Medulla oblongata (tissue), 1 donor: ENCODE measurements around the gene ARL5C.
"Not testable (repeated sequence)": the region's sequence is repeated elsewhere in the genome, so short reads cannot be mapped to it uniquely, and the experiment has no call there.

ENCODE experiments used
- DNase-seq: peaks from one replicate; pipeline ENCODE4 v3.0.0-alpha.2; 2015; ENCODE audit errors: extremely low spot score

ARL5C gene

DNA sequence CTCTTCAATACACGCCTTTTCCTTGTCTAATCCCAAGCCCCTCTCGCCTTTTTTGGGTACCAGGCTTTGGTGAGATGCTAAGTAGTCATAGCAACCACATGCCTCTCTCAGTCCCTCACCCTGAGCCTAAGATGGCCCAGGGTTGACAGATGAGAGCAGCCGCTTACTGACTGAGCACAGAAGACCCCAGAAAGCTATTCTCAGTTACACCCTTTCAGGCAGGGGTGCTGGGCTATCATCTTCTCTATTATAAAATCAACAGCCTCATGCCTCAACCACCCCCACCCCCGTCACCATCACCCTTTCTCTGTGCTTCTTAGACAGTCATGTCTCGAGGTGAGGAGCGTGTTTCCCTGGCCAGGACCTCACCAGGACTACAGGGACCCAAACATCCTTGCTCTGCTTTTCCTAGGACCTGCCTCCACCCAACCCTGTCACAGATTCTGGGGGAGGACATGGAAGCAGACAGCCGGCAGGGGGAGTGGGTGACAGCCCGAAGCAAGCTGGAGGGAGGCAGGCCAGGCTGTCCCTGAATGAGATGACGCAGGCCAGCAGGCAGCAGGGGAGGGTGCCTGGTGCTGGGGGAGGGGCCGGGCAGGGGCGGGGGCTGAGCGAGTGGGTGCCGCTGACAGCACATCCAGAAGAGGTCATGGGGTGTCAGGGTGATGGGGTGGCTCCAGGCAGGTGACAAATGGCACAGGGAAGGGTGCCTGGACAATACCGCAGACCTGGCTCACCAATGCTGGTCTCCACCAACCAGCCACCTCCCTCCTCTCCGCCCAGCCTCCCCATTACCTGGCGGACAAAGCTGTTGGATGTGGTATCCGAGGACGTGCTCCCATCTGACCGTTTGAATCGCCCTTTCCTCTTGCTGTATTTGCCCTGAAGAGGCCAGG, 28.4 kb upstream of the ARL5C start:
- peak; percentile 80 for DNase-seq

DNA sequence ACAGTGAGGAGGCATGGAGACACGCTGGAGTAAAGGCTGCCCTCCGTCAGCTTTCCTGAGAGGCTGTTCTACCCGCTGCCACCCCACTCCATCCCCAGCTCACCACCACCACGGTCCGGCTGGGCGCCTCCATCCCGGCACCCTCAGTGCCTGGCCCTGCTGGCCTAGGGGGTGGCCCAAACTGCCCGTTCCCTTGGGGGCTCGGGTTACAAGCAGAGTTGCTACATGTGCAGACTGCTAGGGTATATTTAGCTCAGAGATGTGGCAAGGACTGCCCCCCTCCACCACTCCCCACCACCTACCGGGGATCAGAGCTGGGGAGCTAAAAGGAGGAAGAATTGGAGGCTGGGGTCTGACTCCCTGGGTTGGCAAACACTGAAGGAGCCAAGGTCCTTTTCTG, 27.4 kb upstream of the ARL5C start:
- no peak for DNase-seq

DNA sequence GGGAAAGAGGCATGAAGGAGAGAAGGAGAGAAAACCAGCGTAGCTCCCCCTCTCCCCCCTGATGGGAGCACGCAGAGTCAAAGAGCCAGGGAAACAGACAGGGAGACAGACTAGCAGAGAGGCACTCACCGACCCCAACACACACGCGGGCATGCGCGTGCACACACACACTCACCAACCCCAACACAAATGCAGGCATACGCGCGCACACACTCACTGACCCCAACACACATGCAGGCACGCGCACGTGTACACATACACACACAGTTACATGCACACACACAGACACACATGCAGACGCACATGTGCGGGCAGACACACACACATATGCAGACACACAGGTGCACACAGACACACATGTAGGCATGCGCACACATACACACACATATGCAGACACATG, 26.9 kb upstream of the ARL5C start:
- DNase-seq, result no peak

DNA sequence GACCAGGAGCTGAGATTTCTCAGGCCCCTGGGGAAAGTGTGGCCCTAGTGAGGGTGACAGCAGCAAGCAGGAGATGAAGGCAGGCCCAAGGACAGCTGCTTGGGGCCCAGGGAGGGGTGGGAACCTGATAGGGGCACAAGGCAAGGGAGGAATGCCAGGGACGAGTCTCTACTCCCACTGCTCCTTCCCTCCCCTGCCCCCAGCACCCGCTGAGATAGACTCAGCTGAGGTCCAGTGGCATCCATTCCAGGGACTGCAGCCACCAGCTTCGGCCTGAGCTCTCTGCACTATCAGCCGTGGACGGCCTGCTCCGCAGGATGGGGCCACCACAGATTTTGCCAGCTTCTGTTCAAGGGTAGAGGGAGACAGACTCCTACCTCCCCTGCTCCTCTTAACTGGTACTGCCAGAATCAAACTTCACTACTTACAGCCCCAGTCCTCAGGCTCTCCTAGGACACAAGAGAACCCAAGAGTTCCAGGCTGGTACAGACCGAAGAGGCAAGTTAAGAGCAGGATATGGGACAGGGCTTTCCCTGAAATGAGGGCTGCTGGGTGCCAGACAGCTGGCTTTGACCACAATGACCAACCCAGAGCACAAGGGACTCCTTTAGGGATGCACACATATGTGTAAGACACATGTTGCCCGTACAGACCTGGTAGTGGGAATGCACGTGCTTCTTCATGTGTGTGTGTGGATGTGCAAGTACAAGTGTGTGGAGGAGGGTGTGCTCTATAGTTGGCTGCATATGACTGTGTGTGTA, 26.0 kb upstream of the ARL5C start:
- no peak for DNase-seq

DNA sequence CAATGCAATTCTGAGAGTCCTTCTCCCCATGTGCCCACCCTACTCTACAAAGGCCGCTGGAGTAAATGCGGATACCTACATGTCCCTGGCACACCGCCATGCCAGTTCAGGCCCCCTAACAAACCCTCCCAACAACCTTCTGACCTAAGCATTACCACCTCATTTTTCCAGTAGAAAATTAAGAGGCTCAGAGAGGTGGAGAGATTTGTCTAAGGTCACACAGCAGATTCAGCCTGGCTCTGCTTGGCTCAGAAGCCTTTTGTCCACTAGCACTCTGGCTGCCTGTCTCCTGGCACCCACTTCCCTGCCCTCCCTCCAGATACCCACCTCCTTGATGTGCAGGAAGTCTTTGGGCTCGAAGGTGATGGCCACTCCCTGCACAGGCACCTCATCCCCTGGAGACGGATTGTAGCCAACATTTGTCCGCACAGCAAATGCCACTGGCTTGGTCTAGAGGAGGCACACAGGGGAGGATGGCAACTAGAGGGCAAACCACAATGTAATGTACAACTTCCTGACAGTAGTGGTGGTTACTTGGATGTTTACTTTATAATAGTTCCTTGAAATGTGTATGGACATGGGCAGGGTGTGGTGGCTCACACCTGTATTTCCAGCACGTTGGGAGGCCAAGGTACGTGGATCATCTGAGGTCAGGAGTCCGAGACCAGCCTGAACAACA, 21.3 kb upstream of the ARL5C start:
- DNase-seq, result no peak

DNA sequence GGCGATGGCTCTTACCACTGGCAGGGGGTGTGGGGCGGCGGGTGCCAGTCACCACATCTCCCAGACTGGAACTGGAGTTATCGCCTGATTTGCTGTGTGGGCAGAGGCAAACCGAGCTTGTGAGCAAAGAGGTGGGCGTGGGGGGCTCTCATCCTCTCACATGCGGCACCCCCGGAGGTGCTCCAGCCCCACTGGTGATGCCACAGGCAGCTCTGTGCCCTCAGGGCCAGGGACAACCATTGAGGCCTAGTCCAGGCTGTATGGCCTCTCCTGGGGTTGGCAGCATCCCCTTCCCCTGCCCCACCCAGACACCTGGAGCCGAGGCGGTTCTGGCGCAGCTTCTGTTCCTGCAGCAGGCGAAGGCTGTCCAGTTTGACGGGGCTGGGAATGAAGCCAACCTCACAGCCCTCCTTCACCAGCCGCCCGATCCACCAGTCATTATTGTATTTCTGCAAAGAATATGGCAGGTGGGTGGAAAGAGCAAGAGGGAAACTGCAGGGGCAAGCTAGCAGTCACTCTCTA, 20.6 kb upstream of the ARL5C start:
- no peak for DNase-seq

DNA sequence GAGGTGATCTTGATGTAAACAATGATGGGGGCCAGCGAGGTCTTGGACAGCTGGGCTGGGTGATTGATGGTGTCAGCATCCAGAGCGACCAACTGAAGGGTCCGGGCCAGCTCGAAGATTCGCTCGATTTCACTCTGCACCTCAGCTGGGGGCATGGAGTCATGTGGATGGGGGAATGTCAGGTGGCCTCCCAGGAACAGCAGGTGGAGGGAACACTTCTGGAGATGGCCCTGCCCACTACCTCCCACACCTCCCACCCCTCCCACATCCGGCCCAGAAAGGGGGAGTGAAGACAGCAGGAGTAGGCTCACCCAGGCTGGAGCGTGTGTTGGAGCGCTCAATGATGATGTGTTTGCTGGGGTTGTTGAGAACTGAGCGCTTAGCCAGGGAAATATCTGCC, 17.8 kb upstream of the ARL5C start:
- no peak for DNase-seq

DNA sequence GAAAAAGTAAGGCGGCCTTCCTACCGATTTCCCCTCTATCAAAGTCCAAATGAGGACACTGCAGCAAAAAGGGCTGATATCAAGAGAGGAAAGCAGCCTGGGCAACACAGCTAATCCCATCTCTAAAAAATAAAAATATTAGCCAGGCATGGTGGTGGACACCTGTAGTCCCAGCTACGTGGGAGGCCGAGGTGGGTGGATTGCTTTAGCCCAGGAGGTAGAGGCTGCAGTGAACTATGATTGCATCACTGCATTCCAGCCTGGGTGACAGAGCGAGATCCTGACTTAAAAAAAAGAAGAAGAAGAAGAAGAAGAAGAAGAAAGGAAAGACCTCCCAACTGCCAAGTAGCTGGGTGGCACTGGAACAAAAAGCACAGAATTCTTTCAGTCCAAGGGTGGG, 17.1 kb upstream of the ARL5C start:
- no peak for DNase-seq

DNA sequence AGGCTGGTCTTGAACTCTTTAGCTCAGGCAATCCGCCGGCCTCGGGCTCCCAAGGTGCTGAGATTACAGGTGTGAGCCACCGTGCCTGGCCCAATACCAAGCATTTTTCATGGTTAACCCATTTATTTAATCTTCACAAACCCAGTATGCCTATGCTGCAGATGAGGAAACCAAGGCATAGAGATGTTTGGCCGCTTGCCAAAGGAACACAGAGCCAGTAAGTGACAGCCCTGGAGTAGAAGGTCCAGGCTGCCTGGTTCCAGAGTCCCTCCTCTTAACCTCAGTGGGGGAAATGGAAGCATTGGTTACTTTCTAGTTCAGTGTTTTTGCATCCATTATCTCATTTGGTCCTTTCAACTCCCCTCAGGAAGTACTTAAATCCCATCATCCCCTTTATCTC, 15.3 kb upstream of the ARL5C start:
- DNase-seq, result no peak

DNA sequence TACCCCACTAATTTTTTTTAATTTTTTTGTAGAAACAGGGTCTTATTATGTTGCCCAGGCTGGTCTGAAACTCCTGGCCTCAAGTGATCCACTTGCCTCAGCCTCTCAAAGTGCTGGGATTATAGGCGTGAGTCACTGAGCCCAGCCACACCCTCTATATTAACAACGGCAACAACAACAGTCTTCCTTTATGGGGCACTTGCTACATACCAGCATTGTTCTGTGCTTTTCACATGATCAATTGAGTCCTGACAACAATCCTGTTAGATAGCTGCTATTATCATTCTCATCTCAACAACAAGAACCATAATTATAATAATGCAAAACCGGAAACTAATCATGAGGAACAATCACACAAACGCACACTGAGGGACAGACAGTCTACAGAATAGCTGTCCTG, 12.6 kb upstream of the ARL5C start:
- no peak for DNase-seq

DNA sequence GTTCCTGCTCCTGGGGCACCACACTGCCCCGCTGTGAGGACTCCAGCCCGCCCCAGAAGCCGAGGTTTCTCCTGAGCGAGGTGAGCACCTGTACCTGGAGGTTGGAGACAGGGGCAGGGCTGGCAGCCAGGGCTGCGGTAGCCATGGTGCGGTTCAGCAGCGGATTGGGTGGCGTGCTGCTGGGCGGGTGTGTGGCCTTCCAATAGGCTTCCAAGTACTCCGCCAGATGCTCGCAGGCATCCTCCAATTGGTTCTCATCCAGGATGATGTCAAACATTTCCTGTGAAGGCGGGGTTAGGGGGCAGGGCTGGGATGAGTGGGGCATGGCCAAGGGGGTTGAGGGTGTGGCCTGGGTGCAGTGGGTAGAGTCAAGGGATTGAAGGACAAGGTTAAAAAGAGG, 11.3 kb upstream of the ARL5C start:
- no peak for DNase-seq

DNA sequence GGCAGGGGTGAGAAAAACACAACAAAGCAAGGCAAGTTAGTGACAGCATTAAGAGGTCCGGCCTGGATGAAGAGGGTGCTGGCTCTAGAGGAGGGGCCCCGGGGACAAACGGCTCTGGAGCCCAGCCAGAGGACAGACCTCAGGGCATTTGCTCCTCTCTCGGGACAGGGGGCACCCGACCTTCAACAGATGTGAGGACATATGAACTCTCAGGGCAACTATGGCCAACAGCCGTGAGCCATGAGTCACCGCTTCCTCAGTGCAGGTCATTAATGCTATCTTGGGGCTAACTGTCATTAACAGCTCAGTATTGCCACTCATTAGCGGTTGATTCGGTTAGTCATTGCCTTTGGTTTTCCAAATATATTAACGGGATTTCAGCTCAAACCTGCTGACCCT, 9.7 kb upstream of the ARL5C start:
- no peak for DNase-seq

DNA sequence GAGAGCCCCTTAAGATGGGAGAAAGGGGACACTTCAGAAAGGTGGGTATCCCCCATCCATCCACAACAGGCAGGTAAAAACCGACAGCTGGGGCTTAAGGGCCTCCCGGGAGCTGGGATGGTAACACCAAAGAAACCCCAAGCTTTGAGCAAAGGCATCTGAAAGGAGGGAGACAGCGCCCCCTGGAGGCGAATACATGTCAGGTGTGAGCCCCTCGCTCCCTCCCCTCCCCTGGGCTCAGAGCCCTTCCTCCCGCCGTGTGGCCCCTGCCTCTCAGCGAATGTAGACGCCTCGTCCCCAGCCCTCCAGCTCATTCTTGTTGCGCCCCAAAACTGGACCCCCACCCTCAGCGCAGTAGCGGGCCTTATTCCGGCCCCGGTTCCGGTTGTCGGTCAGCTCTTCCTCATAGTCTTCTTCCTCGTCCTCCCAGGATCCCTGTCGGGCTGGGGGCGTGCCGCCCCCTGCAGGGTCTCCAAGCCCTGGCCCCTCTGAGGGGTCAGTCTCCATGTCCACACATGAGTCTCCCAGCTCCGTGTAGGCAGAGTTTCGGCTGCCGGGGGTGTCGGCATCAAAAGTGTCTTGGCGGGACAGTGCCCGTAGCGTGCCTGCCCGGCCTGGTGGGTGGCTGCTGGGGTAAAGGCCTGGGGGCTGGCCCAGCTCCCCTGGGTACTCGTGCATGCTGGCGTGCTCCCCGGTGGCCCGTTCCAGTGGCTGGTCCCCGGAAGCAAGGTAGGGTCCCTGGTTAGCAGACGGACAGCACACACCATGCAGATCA, 9.1 kb upstream of the ARL5C start:
- DNase-seq, result peak; percentile 80

DNA sequence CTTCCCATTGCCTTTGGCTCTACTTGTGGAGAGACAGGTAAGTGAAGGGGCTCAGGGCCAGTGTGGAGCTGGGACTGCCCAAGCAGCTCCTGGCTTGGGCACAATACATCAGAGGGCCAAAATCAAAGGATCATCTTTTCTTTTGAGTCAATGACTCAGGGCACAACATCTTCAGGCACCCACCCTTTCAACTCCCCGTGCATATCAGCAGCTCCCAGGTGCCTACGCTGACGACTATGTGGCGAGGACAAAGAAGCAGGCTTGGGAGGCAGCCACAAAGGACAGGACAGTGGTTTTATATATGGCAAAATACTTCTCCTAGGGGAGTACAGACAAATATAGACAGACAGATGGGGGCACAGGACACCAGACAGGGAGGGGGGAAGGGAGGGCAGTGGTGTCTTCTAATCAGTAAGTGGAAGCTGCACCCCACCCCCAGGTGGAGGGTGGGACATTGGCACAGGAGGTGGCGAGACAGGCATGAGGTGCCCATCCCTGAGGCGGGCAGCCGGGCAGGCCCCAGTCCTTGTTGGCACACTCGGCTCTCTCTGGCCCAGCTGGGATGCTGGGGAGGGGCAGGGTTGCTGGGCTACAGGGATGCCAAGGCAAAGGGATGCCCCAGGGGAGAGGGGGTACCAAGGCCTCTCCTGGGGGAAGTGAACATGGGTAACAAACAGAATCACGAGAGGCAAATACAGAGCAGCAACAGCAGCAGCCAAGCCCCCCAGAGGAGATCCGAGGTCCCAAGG, 7.7 kb upstream of the ARL5C start:
- DNase-seq, result no peak

DNA sequence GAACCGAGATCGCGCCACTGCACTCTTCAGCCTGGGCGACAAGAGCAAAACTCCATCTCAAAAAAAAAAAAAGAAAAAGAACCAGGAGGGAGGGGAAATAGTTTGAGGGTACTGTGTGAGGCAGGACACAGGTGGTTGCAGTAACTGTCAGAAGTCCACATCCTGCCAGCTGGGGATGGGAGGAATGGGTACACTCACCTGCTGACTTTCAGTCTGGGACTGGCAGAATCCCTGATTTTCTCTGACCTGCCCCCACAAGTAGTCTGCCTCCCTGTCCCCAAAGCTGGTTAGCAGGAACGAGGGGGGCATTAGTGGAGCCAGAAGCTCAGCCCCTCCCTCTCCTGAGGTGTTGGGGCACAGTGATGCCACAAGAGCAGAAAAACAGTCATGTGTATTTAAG, 7.1 kb upstream of the ARL5C start:
- DNase-seq, result no peak

DNA sequence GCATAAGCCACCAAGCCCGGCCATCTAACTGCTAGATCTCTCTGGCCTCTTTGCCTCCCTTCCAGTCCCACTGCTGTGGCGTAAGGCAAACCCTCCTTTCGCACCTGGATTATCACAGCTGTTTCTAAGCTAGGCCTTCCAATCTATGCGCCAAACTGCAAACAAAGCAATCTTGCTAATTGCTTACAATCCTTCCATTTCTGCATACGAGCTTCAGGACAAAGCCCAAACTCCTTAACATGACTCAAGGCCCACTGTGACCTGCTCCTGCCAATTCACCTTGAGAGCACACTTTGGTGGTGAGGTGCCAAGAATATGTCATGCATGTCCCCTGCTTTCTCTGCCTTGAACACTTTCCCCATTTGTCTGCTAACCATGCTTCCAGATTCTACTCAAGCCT, 6.0 kb upstream of the ARL5C start:
- no peak for DNase-seq

DNA sequence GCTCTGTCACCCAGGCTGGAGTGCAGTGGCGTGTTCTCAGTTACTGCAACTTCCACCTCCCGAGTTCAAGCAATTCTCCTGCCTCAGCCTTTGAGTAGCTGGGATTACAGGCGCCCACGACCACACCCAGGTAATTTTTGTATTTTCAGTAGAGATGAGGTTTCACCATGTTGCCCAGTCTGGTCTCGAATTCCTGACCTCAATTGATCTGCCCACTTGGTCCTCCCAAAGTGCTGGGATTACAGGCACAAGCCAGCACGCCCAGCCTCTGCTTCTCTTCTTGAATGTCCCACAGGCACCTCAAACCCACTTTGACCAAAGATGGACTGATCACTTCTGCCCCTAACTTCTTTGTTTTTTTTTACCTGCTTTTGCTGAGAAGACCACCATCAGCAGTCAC, 4.6 kb upstream of the ARL5C start:
- DNase-seq, result no peak

DNA sequence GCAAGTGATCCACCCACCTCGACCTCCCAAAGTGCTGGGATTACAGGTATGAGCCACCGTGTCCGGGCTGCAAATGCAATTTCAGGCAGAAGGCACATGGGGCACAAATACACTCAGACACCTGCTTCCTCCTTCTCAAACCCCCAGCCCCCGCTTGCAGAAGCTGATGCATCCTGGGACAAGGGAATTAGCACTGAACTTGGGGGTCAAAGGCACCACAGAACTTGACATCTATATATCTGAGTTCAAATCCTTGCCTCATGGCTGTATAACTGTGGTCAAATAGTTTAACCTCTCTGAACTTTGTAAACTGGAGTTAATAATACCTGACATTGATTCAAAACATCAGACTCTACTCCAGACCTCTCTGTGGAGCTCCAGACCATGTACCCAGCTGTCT, 4.1 kb upstream of the ARL5C start:
- no peak for DNase-seq

DNA sequence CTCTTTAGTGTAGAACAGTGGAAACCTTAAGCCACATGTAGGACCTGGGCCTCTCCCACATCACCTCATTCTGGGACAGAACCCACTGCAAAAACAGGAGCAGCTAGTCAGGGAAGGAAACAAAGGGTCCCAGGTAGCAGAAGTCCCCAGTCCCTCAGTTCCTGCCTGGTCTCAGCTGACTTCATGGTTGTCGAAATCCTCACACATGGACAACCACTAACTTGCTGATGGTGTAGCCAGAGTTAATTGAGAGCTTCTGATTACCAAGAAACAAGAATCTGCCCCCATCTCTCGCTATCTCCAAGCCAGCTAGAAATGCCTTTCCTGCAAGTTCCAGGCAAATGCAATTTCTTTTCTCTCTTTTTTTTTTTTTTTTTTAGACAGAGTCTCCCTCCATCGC, 3.6 kb upstream of the ARL5C start:
- DNase-seq, result no peak

DNA sequence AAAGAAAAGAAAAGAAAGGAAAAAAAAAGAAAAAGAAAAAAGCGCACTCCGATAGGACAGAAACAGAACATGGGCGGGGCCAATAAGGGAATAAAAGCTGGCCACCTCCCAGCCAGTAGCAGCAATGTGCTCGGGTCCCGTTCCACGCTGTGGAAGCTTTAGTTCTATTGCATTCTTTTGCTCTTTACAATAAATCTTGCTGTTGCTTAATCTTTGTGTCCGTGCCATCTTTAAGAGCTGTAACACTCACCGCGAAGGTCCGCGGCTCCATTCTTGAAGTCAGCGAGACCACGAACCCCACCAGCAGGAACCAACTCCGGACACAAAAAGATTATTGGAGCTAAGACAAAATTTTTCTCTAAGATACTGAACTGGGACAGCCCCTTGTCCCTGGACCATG, 3.1 kb upstream of the ARL5C start:
- no peak for DNase-seq

DNA sequence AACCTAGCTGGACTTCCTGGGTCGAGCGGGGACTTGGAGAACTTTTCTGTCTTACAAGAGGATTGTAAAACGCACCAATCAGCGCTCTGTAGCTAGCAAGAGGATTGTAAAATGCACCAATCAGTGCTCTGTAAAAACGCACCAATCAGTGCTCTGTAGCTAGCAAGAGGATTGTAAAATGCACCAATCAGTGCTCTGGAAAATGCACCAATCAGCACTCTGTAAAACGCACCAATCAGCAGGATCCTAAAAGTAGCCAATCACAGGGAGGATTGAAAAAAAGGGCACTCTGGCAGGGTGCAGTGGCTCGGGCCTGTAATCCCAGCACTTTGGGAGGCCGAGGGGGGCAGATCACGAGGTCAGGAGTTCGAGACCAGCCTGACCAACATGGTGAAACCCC, 2.5 kb upstream of the ARL5C start:
- DNase-seq, result not testable (repeated sequence)
